ENCODE measurements around the gene CACNA1E.
"Not testable (repeated sequence)": the region's sequence is repeated elsewhere in the genome, so short reads cannot be mapped to it uniquely, and the experiment has no call there.

DNA sequence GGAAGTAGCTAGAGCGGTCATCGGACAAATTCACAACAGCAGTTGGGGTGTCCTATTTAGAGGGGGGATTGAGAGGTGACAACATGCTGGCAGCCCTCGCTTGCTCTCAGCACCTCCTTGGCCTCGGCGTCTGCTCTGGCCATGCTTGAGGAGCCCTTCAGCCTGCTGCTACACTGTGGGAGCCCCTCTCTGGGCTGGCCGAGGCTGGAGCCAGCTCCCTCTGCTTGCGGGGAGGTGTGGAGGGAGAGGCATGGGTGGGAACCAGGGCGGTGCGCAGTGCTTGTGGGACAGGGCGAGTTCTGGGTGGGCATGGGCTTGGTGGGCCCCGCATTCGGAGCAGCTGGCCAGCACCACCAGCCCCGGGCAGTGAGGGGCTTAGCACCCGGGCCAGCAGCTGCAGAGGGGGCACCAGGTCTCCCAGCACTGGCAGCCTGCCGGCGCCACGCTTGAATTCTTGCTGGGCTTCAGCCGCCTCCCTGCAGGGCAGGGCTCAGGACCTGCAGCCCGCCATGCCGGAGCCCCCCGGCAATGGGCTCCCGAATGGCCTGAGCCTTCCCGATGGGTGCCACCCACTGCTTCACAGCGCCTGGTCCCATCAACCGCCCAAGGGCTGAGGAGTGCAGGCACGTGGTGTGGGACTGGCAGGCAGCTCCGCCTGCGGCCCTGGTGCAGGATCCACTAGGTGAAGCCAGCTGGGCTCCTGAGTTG lies 349.0 kb downstream of the CACNA1E start:
- TF ChIP-seq ZNF8 (CRISPR knock-in tag; IDR thresholded peaks at IDR 0.05); GLIS3 (CRISPR knock-in tag; IDR thresholded peaks at IDR 0.05); PPARA (CRISPR knock-in tag; IDR thresholded peaks at IDR 0.05; ENCODE audit: borderline replicate concordance); ZFP3 (CRISPR knock-in tag; IDR thresholded peaks at IDR 0.05); ISL1 (CRISPR knock-in tag; IDR thresholded peaks at IDR 0.05); ZC3H10 (CRISPR knock-in tag; IDR thresholded peaks at IDR 0.05); RARB (CRISPR knock-in tag; IDR thresholded peaks at IDR 0.05); CSDC2 (CRISPR knock-in tag; IDR thresholded peaks at IDR 0.05): not testable (repeated sequence)
- TF ChIP-seq, protein P1, sequence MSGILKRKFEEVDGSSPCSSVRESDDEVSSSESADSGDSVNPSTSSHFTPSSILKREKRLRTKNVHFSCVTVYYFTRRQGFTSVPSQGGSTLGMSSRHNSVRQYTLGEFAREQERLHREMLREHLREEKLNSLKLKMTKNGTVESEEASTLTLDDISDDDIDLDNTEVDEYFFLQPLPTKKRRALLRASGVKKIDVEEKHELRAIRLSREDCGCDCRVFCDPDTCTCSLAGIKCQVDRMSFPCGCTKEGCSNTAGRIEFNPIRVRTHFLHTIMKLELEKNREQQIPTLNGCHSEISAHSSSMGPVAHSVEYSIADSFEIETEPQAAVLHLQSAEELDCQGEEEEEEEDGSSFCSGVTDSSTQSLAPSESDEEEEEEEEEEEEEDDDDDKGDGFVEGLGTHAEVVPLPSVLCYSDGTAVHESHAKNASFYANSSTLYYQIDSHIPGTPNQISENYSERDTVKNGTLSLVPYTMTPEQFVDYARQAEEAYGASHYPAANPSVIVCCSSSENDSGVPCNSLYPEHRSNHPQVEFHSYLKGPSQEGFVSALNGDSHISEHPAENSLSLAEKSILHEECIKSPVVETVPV (CRISPR knock-in tag; IDR thresholded peaks at IDR 0.05): not testable (repeated sequence)

All from SK-N-SH treated with all-trans-retinoic acid at 6 μM for 48 hours (cell line).